Endothelial cell of umbilical vein (primary cell): Measurements from ENCODE around the gene ITIH5. TPM values are rescaled to one million over a fixed set of nuclear protein-coding genes. Genes with fewer than 3 reads are reported as not detected.

Source experiments
- BruUV-seq: library from RNA; stranded (reverse); fragments of 400-500 nt; replicated peaks from 2 replicates; lab custom pipeline; 2021; lab: Mats Ljungman, UMichigan
- CTCF ChIA-PET: fragments of 300-600, 350-600 bp; sonication (Branson Sonifier 250); formaldehyde crosslinking; loops from one replicate; lab custom pipeline; 2021; ENCODE audit warnings: antibody characterized with exemption, inconsistent platforms; lab: Charles Lee
- POLR2A ChIA-PET: fragments of 300-600, 350-600 bp; sonication (Branson Sonifier 250); formaldehyde crosslinking; loops from one replicate; lab custom pipeline; 2021; ENCODE audit warnings: antibody characterized with exemption, inconsistent platforms; lab: Charles Lee
- DNase-seq: peaks from one replicate; pipeline ENCODE4 v3.0.0-alpha.2; 2011; ENCODE audit warnings: low read depth, low spot score
- FAIRE-seq: peaks from 2 replicates; lab custom pipeline; 2011; peaks lifted over from hg19 to GRCh38; lab: Jason Lieb, UNC
- H2AFZ ChIP-seq: 2 replicates; pipeline ENCODE4 v1.6.0; 2012; ENCODE audit warnings: low read depth, low read length, control low read depth, inconsistent platforms
- H3K27ac ChIP-seq: 2 replicates; pipeline ENCODE4 v1.5.1; 2011; ENCODE audit warnings: low read depth, mild to moderate bottlenecking, control low read depth, low read length, moderate library complexity; ENCODE audit not compliant: insufficient read depth
- H3K27me3 ChIP-seq, 2 experiments: 2 replicates each; pipeline versions ENCODE4 v1.6.0 to v1.6.1; 2011; ENCODE audit warnings: low read length in 2 of 2, mixed read lengths in 1 of 2; ENCODE audit not compliant: control insufficient read depth in 2 of 2, insufficient read depth in 2 of 2
- H3K36me3 ChIP-seq, 2 experiments: 2 replicates in 1 of 2; 3 replicates in 1 of 2; pipeline ENCODE4 v1.5.1; 2011; ENCODE audit warnings: low read length in 2 of 2, mild to moderate bottlenecking in 1 of 2, moderate library complexity in 1 of 2; ENCODE audit not compliant: control insufficient read depth in 2 of 2, insufficient read depth in 2 of 2; ENCODE audit errors: extremely low read depth in 1 of 2
- H3K4me1 ChIP-seq: 3 replicates; pipeline ENCODE4 v1.5.1; 2011; ENCODE audit warnings: mild to moderate bottlenecking, low read length; ENCODE audit not compliant: control insufficient read depth, insufficient read depth; ENCODE audit errors: extremely low read depth
- H3K4me2 ChIP-seq: 2 replicates; pipeline ENCODE4 v1.6.1; 2011; ENCODE audit warnings: low read length, control low read depth, mixed read lengths; ENCODE audit not compliant: insufficient read depth
- H3K4me3 ChIP-seq, 3 experiments: fragments of 200-600 bp in 1 of 3; sonication (generic), shearing (Covaris generic) in 1 of 3; replicated peaks in 1 of 3; 2 replicates each; pipeline ENCODE4 v1.5.1; 2011 to 2016; ENCODE audit warnings: control low read depth in 3 of 3, low read length in 3 of 3, mild to moderate bottlenecking in 2 of 3, inconsistent platforms in 1 of 3, low read depth in 1 of 3, moderate library complexity in 1 of 3; ENCODE audit not compliant: insufficient read depth in 1 of 3
- H3K79me2 ChIP-seq: 2 replicates; pipeline ENCODE4 v1.6.0; 2012; ENCODE audit warnings: low read length, inconsistent platforms; ENCODE audit not compliant: control insufficient read depth, insufficient read depth
- H3K9ac ChIP-seq: replicated peaks from 2 replicates; pipeline ENCODE3; 2011; ENCODE audit warnings: low read length, control low read depth; ENCODE audit not compliant: insufficient read depth; ENCODE audit errors: extremely low read depth
- H3K9me1 ChIP-seq: replicated peaks from 3 replicates; pipeline ENCODE4 v1.6.0; 2011; ENCODE audit warnings: mild to moderate bottlenecking, low read length; ENCODE audit not compliant: control insufficient read depth, insufficient read depth; ENCODE audit errors: extremely low read depth
- H3K9me3 ChIP-seq: replicated peaks from 2 replicates; pipeline ENCODE4 v1.5.1; 2012; ENCODE audit warnings: low read length, inconsistent platforms; ENCODE audit not compliant: control insufficient read depth, insufficient read depth
- H4K20me1 ChIP-seq: replicated peaks from 2 replicates; pipeline ENCODE3; 2011; ENCODE audit warnings: mild to moderate bottlenecking, low read length; ENCODE audit not compliant: control insufficient read depth, insufficient read depth; ENCODE audit errors: extremely low read depth
- EZH2 ChIP-seq: IDR thresholded peaks from 2 replicates; pipeline ENCODE4 v1.6.1; 2012; ENCODE audit warnings: borderline replicate concordance, low read depth, mild to moderate bottlenecking, moderate library complexity, low read length, inconsistent platforms; ENCODE audit not compliant: severe bottlenecking
- MYC ChIP-seq: IDR thresholded peaks from one replicate; pipeline ENCODE4 v1.6.1; 2011; ENCODE audit warnings: mild to moderate bottlenecking, low read depth, low read length
- POLR2A ChIP-seq: IDR thresholded peaks from 2 replicates; pipeline ENCODE4 v1.6.1; 2012; ENCODE audit warnings: low read depth, mild to moderate bottlenecking, control low read depth, low read length
- POLR2AphosphoS5 ChIP-seq: IDR thresholded peaks from 2 replicates; pipeline ENCODE4 v1.6.1; 2012; ENCODE audit warnings: low read depth, mild to moderate bottlenecking, control low read depth, low read length, moderate library complexity; ENCODE audit not compliant: insufficient read depth
- dilution Hi-C: fragments of 300-500 bp; cut with MboI; formaldehyde crosslinking; loops from one replicate; pipeline ENCODE4 v1.15.0; 2019; ENCODE audit warnings: low sequenced_read_pairs; ENCODE audit not compliant: extremely low pct_ligation_motif_present
- intact Hi-C: fragments of 100-400 bp; cut with micrococcal nuclease; formaldehyde crosslinking; loops from one replicate; pipeline ENCODE4 v1.10.0; 2022
- polyA plus RNA-seq, 4 experiments: library from polyadenylated mRNA; depleted of rRNA in 3 of 4; stranded (reverse) in 3 of 4; unstranded in 1 of 4; fragments of >200 nt; gene quantifications; 2 replicates each; pipeline versions ENCODE4 v1.2.1 to v1.2.3, GENCODE V29; 2011 to 2012; ENCODE audit warnings: missing spikeins in 1 of 4
- total RNA-seq: library from RNA; stranded (reverse); gene quantifications from 2 replicates; pipeline ENCODE4 v1.2.3, GENCODE V29; 2021
- TF ChIP-seq, protein P1 (sequence below), 2 donors: IDR thresholded peaks; 1 replicate in 1 of 2; 2 replicates in 1 of 2; pipeline ENCODE4 v1.5.1; 2011; ENCODE audit warnings: low read length in 2 of 2, mild to moderate bottlenecking in 2 of 2, moderate library complexity in 2 of 2, control low read depth in 1 of 2, inconsistent platforms in 1 of 2, low read depth in 1 of 2; ENCODE audit not compliant: insufficient read depth in 1 of 2; ENCODE audit errors: extremely low read depth in 1 of 2

ITIH5 gene
- total and polyA plus RNA-seq, 2 donors (not counting 3 experiments of a cell fraction or from before 2014, with no cell fraction given), result not detected

DNA sequence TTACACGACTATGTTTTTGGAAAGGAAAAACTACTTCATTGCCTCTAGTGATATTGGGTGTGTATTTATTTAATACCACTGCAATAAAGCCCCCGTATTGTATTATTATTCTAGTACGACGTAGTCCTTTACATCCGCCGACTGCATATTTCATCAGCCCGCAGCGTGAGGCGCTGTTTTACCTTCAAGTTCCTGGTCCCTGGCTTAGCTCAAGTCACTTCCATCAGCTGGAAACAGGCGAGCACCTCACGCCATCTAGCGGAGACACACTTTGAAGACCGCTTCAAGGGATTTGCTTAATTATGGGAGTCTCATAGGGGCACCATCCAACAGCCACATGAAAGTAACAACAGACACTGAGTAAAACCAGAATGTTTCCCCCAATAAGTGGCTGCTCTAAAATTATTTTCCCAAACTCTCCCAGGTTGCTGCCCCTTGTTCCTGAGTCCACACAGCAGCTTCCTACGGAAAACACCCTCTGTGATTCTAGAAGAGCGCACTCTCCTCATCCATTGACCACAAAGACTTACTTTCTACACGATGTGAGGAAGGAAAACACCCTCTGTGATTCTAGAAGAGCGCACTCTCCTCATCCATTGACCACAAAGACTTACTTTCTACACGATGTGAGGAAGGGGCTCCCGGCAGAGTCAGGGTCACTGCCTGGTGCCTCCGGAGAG lies 20.6 kb upstream of the ITIH5 start:
- intact Hi-C loops (loop anchor here (1.0 to 10.0 kb wide), 7 partner anchors 162 to 1618 kb away; no protein-coding TSS in a partner anchor), dilution Hi-C loops (no loop called here)
- Histone ChIP-seq H3K79me2 (no peaks in the 10 kb centered on the region), H3K27me3 (peaks cover 0 to 1% of the 10 kb centered on the region in 2 experiments), H3K4me1 (no peaks in the 10 kb centered on the region), H3K4me3 (no peak overlapping the region), H4K20me1 (no peaks in the 10 kb centered on the region), H3K9me1 (no peaks in the 10 kb centered on the region), H3K9ac (no peak overlapping the region), H3K4me2 (no peak overlapping the region), H3K27ac (no peak overlapping the region), H3K36me3 (no peaks in the 10 kb centered on the region), H2AFZ (no peak overlapping the region), H3K9me3 (no peaks in the 10 kb centered on the region)
- TF ChIP-seq MYC, result no peak
- TF ChIP-seq POLR2A, result no peak
- TF ChIP-seq, protein P1, sequence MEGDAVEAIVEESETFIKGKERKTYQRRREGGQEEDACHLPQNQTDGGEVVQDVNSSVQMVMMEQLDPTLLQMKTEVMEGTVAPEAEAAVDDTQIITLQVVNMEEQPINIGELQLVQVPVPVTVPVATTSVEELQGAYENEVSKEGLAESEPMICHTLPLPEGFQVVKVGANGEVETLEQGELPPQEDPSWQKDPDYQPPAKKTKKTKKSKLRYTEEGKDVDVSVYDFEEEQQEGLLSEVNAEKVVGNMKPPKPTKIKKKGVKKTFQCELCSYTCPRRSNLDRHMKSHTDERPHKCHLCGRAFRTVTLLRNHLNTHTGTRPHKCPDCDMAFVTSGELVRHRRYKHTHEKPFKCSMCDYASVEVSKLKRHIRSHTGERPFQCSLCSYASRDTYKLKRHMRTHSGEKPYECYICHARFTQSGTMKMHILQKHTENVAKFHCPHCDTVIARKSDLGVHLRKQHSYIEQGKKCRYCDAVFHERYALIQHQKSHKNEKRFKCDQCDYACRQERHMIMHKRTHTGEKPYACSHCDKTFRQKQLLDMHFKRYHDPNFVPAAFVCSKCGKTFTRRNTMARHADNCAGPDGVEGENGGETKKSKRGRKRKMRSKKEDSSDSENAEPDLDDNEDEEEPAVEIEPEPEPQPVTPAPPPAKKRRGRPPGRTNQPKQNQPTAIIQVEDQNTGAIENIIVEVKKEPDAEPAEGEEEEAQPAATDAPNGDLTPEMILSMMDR (IDR thresholded peaks at IDR 0.05; ENCODE audit: extremely low read depth in 1 of 2, insufficient read depth in 1 of 2, low read depth in 1 of 2, low read length in 2 of 2), result peak; percentile 83 to 88
- no peak for TF ChIP-seq EZH2
- TF ChIP-seq POLR2AphosphoS5, result no peak
- POLR2A ChIA-PET, result no interaction called here
- BruUV-seq, result no TSS peak
- FAIRE-seq (peak; percentile 40), DNase-seq (peak; percentile 86)
- CTCF ChIA-PET, result interaction anchor here (0.6 to 5.8 kb wide), 37 partner anchors 8 to 1617 kb away, joined by 3 to 132 read pairs (median 4); partner anchors contain the start of genes ATP5F1C, ITIH5, KIN and SFMBT2
